SIG-M5 (cell line): Measurements from ENCODE around the gene ZC3H18.

Experiments used
- DNase-seq: peaks from one replicate; lab custom pipeline; 2025; lab: John Stamatoyannopoulos, UW

Gene ZC3H18

DNA sequence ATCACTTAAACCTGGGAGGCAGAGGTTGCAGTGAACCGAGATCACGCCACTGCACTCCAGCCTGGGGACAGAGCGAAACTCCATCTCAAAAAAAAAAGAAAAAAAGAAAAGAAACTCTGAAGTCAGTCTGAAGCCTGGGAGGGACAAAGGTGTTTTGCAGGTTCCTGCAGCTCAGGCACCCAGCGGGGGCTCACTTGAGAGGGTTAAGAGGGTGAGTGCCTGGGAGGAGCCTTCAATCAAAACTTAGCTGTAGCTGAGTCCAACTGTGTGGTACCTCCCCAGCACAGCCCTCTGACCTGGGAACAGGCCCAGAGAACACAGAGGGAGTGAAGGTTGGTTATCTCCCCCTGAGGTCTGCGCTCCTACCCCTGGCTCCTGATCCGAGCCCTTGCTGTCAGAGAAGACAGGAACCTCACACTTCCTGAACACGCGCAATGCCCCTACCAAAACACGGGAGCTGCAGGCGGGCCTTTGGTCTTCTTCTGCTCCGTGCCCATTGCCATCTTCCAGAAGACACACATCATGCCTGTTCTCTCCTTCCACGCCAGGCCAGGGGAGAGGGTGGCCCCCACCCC lies 20.4 kb upstream of the ZC3H18 start:
- no peak for DNase-seq

DNA sequence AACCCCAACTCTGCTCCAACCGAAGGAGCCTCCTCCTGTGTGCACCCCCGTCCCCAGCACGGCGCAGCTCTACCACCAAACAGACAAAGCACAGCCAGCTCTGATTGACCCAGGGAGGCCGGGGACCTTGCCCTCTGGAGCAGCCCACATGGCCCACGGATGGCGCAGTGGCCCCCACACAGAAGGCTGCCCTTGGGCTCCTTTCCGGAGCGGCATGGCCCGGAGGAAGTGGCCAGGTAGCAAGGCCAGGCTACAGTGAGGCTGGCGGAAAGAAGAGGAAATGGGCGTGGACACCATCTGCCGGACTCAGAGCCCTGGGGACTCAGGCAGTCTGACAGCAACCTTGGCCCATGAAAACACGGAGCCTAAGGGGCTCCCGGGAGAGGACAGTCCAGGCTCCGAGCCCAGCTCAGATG lies 19.9 kb upstream of the ZC3H18 start:
- no peak for DNase-seq

DNA sequence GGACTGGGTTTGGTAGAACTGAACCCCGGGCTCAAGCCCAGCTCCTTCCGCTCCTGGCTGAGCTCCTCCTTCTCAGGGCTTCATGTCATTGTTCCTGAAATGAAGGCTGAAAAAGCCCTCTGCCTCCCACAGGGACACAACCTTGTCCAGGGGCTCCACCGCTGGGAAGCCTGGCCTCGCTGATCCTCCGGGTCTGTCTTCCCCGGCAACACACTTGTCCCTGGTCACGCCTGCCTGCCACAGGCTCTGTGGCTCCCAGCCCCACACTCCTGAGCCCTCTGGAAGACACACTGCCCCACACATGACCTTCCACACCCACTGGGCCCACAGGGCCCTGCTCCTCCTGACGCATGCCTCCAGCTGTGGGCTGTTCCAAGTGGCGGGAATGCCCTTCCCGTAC lies 18.0 kb upstream of the ZC3H18 start:
- DNase-seq, result no peak

DNA sequence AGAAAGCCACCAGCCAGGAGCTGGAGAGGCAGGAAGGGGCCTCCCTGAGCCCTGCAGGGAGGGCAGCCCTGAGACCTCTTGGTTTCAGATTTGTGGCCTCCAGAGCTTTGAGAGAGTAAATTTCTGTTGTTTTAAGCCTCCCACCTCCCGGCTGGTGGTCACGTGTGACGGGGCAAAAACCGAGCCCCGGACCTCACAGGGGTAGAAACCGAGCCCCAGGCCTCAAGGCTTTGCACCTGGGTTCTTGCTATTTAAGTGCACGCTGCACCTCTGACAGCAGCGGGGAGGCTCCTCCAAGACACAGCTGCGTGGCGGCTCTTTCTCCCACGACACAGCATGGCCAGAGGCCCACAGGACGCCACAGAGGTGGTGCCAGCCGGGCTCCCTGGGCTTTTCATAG lies 17.4 kb upstream of the ZC3H18 start:
- no peak for DNase-seq

DNA sequence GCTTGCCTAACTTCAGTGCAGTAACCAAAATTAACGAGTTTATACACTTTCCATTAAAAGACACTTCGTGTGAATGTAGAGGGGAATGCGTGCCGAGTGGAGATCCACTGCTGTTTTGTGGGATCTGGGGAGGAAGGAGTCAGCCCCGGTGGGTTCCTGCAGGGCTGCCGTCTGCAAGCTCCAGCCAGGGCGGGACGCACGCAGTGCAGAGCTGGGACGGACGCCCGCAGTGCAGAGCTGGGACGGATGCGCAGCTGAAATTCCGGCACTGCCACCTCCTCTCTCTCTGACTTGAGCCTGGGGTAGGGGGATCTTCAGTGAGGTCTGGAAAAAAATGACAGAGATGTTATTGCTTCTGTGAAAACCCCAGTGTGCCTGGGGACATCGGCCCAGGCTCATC lies 16.5 kb upstream of the ZC3H18 start:
- DNase-seq, result no peak

DNA sequence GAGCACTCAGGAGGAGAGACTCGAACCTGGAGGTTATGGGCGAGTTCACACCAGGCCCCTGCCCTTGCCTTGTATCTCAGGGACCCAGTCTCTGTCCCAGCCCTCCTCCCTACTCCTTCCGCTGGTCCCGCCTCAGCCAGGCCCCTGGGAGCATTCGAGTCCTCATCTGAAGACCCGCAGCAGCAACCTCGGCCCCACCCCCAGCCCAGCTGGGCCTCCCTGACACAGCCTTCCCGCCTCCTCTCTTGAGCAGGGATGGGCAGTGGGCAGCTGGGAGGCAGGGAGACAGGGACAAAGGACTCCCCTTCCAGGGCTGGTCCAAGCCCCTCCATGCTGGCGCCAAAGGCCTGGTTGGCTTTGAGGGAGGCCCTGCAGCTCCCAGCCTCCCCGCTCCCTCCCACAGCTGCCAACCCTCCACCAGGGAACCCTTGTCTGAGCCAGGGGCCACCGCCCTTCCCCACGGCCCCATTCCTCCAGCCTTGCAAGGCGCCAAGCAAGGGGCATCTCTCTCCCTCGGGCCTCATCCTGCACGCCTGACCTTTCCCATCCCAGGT lies 15.4 kb upstream of the ZC3H18 start:
- no peak for DNase-seq

DNA sequence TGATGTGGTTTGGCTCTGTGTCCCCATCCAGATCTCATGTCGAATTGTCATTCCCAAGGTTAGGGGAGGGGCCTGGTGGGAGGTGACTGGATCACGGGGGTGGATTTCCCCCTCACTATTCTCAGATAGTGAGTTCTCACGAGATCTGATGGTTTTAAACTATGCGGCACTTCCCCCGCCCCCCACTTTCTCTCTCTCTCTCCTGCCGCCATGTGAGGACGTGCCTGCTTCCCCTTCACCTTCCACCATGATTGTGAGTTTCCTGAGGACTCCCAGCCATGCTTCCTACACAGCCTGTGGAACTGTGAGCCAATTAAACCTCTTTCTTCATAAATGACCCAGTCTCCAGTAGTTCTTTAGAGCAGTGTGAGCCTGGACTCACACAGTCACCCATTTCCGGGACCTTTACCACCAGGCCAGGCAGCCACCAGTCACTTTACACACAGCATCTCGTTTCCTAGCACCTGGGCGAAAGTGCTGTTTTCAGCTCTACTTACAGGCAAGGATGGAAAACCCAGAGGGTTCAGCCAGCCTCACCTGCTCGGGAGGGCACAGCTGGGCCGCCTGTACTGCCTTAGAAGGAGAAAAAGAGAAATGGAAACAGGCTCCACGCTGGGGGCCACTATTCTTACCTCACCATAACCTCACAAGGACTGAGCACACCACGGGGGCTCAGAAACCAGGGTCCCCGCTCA lies 13.8 kb upstream of the ZC3H18 start:
- no peak for DNase-seq

DNA sequence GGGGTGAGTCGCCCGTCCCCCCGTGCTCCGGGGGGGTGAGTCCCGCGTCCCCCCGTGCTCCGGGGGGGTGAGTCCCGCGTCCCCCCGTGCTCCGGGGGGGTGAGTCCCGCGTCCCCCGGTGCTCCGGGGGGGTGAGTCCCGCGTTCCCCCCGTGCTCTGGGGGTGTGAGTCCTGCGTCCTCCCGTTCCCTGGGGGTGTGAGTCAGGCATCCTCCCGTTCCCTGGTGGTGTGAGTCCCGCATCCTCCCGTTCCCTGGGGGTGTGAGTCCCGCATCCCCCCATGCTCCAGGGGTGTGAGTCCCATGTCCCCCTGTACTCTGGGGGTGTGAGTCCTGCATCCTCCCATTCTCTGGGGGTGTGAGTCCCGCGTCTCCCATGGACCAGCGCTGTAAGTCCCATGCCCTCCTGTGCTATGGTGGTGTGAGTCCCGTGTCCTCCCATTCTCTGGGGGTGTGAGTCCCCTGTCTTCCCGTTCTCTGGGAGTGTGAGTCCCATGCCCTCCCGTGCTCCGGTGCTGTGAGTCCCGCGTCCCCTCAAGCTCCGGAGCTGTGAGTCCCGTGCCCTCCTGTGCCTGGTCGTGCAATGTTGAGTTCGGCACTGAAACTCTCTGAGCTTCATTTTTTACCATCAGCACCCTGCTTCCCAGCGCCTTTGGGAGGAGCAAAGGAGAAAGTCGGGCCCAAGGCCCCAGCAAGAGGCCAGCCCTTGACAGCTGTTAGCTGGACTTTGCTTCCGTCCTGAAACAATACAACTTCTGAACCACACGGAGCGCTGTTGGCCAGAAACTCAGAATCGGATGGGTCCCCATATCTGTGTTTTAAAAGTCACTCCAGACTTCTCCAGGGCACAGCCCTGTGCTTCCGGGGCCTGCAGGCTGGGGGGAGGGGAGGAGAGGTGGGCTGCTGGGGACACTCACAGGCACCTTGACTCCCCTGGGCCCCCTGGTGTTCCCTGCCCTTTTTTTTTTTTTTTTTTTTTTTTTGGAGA lies 11.5 kb upstream of the ZC3H18 start:
- no peak for DNase-seq

DNA sequence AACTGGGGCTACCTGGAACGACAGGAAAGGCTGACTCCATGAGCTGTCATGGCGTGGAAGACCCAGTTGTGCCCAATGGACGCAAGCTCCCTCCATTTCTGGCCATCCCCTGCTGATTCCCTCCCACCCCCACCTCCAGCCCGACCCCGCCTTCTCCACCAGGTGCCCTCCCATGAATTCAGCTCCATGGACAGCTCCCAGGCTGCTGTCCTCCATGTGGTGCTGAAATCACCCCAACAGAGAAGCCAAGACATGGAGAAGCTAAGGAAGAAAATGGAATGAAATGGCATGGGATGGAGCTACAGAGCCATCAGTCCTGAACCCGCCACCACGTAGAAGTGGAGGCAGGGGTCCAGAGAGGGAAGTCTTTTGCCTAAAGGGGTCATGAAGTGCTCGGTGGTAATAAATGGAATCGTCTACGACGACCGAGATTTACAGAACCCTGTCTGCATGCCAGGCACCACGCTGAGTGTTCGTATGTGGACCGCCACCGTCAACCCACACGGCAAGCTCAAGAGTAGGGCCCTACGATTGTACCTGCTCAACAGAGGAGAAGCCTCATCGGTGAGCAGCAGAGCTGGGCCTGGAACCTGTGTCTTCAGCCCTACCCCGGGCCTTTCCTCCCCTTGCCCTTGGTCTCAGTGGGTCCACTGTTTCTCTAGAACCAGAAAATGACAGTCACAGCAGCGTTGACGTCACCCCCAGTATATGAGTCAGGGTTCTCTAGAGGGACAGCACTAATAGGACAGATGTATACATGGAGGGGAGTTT lies 9.3 kb upstream of the ZC3H18 start:
- no peak for DNase-seq

DNA sequence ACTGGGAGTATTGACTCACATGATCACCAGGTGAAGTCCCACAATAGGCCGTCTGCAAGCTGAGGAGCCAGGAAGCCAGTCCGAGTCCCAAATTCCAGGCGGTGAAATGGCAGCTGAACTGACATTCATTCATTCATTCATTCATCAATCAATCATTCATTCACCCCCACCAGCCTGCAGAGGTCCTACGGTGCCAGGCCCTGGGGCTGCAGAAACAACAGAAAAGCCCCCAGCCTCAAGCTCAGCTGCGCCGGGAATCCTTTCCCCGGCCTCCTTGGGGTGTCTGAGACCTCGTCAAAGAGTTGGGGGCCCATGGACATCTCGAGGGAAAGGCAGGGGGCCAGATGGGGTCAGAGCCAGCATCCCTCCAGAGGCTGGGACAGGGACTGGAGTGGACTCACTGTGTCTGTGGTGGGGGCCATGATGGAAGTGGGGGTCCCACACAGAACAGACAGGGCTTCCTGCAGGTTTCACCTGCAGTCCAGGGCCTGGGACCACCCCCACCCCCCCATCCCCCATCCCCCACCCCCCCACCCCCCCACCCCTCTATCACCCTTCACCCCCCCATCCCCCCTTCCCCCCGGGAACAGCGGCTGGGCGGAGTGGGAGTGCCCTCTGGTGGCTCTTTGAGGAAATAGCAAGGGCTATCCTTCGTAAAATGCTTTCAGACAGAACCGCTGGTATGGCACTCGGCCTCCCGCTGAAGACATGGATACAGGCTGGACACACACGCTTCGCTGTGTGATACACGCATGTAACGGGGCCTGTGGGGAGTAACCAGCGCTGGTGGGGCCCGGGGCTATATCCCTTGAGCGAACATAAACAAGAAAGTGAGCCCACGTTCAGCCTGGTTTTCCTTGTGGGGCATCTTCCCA lies 8.5 kb upstream of the ZC3H18 start:
- DNase-seq, result no peak

DNA sequence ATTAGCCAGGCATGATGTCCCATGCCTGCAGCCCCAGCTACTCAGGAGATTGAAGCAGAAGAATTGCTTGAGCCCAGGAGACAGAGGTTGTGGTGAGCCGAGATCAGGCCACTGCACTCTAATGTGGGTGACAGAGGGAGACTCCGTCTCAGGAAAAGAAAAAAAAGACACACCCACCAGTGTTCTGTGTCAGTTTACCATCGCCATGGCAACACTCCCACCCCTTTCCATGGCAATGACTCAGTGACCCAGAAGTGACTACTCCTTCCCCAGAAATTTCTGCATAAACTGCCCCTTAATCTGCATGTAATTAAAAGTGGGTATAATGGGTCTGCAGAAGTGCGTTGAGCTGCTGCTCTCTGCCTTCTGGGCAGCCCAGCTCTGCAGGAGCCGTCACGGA lies 4.0 kb upstream of the ZC3H18 start:
- DNase-seq, result no peak

DNA sequence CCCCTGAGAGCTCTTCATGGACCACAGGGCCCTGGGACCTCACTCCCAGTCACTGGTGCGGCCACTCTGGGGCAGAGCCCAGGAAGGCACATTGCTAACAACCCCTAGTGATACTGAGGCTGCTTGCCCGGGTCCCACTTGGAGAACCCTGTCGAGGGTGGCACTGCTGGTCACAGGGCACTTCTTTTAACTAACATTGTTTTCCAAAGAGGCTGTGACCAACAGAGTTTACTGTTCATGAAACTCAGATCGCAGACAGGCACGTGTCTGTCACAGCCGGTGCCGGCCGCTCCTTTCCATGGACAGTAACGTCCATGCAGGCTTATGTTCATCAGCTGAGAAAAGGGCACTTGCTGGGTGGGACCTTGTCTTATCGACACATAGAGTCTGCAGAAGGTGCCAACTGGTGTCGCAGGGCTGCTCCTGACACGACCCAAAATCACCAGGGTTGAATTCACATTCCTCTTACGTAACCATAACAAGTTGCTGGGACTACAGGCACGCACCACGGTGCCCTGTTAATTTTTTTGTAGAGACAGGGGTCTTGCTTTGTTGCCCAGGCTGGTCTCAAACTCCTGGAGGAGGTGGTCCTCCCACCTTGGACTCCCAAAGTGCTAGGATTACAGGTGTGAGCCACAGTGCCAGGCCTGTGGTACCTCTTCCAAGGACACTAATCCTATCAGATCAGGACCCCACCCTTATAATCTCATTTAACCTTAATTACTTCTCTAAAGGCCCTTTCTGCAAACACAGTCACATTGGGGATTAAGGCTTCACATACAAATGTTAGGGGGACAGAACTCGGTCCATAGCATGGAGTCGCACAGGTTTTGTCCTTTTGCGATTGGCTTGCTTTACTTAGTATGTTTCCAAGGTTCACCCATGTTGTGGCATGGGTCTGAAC lies 1.2 kb upstream of the ZC3H18 start:
- no peak for DNase-seq

DNA sequence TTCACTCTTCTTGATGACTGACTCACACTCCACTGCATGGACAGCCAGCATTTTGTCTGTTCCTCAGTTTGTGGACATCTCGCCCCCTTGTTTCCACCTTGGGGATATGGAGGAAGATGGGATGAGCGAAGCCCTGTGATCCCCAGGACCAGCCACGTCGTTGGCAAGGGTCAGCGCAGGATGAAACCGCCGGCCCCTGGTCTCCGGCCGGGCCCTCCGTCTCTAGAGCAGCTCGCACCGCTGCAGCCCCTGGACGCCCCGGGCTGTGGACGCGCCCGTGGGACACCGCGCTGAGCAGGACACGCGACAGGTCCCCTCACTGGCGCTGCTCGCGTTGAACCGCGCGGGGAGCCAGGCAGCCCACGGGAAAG lies 604 bp upstream of the ZC3H18 start:
- DNase-seq, result no peak

DNA sequence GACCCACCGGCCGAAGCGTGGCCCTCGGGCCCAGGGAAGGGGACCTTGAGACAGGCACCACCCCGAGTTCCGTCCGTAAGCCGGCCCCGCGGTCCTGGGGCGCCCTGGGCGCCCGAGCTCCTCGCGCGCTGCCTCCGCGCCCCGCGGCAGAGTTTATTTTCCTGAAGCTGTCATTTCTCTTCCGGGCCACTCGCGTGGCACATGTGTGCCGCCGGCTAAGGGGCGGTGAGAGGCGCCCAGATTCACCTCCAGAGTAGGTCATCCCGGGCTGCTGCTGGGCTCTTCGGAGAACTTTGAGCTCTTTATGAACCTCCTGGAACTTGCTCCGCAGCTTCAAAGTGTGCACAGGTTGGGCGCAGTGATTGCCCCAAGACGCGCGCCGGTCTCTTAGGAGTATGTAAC lies 489 bp downstream of the ZC3H18 start:
- DNase-seq, result no peak

DNA sequence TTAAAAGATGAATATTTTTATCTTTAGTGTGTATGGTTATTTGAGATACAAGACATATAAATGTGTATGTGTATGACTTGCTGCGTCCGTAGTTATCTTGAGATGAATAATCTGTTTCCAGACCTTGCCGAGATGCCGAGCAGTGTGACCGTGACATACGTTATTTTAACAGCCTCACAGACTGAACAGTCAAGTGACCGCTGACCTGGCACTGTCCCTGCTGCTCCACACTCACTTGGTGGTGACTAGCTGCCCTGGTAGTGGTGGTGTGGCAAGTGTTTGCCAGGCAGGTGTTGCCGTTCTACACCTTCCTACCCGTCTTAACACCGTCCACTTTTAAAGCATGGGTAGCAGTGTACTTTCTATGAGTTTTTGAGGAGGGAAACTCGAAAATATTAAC lies 5.0 kb downstream of the ZC3H18 start:
- DNase-seq, result no peak

DNA sequence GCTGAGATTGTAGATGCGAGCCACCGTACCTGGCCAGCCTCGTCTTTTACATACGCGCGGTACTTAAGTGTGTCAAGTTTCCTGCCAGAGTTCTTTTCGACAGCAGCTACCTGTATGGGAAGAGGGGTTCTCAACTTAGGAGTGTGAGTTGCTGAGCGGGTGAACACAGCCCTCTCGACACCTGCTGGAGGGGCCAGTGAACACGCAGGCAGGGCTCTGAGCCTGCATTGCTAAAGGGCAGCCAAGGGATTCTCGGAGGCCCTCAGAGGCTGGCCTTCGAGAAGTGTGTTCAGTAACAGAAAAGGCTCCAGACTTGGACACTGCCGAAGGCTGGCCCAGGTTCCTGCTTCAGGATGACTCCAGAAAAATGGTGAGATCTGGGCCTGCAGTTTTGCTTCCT lies 6.1 kb downstream of the ZC3H18 start:
- DNase-seq, result no peak

DNA sequence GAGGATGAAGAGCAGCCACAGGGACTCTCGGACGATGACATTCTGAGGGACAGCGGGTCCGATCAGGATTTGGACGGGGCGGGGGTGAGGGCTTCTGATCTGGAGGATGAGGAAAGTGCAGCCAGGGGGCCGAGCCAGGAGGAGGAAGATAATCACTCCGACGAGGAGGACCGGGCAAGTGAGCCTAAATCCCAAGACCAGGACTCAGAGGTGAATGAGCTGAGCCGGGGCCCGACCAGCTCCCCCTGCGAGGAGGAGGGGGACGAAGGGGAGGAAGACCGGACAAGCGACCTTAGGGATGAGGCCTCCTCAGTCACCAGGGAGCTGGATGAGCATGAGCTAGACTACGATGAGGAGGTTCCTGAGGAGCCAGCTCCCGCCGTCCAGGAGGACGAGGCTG lies 7.0 kb downstream of the ZC3H18 start:
- DNase-seq, result no peak

DNA sequence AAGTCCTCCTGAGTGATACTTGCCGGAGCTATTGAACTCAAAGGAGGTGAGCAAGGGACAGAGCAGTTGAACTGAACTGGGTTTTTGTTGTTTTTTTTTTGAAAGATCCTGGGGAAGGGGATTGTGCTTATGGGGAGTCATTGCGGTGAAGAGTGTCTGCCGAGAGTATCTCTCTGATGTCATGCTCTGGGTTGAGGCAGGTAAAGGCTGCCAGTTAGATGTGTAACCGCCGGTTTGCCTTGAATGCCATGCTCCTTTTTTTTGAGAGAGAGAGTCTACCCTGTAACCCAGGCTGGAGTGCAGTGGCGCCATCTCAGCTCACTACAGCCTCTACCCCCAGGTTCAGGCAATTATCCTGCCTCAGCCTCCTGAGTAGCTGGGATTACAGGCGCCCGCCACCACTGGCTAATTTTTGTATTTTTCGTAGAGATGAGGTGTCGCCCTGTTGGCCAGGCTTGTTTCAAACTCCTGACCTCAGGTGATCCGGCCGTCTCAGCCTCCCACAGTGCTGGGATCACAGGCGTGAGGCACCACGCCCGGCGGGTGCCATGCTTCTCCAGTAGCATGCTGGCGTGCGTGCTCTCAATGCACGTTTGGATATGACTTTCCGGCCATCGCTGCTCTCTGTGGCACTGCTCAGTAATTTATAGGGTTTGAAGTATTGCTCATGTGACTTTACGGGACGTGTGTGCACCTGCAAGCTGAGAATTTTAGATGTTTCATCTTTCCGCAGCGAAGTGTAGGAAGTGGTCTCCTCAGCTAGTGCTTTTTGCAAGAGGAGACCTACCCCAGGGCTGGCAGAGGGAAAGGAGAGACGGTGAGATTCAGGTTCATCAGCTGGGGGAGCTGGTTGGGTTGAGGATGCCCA lies 8.5 kb downstream of the ZC3H18 start:
- no peak for DNase-seq

DNA sequence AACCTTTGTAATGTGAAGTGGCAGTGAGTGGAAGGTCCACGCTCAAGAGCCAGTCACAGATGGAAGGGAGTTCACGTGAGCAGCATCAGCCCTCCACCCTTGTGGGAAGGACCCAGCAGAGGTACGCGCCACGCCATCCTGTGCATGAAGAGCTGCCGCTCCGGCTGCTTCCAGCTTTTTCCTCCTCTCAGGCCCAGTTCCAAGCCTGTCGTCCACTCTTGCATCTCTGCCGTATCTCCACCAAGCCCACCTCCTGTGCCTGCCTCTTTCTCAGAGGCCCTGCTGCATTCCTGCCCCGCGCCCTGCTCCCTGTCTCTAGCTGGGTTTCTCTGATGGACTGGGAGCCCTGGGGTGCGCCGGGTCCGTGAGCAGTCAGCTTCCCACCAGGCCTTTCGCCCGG lies 10.2 kb downstream of the ZC3H18 start:
- no peak for DNase-seq
